NCI-H146 treated with DMSO at 0.1 percent for 48 hours (cell line): ENCODE results near the gene THRA.

Source experiments
- DNase-seq: peaks from one replicate; lab custom pipeline; 2025; ENCODE audit not compliant: unreplicated experiment; lab: John Stamatoyannopoulos, UW

The THRA gene

DNA sequence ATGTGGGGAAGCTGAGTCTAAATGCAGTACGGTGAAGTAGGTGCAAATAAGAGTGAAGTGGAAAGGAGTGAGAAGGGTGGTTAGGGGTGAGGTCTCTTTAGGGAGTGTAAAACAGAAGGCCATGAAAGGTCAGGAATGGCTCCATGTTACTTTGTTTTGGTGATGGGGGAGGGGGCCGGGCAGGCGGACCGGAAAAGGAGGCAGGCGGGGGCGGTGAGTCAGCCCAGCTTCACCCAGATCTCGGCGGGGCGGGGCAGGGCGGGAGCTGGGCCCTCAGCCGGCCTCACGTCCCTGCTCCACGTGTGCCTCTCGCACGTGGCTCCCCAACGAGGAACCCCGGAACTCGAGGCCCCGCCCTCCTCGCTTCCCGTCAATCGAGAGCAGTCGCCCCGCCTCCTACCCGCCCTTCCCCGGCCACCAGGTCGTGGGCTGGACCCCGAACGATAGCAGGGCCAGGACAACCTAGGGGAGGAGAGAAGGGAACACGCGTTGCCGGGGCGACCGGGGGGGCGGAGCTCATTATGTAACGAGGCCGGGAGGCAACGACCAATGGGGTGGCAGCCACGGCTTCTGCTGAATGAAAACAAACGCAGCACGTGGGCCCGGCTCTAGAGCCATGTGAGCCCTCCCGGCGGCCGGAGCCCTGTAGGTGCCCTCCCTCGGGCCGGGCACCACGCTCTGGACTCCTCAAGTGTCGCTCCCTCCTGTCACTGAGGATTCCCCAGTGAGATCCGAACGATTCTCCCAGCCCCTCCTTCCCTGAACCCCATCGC is 36.3 kb downstream of the THRA start:
- peak; percentile 81 for DNase-seq

DNA sequence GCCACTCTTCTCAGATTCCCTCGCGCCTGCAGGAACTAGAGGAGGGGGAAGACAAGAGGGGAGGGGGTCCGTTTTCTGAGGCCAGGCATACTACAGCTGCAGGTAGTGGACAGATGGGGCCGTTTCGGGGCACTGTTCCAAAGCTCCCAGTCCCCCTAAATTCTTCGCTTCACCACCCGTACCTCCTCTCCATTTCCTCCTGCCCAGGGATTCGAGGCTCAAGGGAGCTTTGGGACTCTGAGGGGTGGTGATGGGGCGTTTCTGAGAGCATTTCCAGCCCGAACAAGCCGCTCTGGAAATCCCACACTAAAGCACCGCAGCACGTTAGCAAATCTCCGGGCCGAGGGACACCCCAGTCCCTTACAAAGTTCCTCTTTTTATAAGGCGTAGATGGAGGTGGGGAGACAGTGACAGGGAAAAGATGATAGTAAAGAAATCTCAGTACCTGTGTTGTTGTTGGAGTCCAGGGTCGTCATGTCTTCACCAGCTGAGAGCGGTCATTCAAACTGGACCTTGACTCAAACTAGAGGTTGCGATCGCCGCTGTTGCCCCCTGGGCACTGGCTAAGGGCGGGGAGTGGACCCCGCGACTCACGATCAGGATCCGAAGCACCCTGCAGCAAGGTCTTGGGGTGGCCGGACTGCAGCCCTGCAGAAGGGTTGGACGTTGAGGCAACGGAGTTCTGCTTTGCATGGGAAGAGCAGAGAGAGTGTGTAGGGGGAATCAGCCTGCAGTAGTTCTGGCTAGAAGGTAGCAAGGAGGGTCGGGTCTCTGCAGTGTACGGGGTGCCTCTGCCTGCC is 37.1 kb downstream of the THRA start:
- no peak for DNase-seq

DNA sequence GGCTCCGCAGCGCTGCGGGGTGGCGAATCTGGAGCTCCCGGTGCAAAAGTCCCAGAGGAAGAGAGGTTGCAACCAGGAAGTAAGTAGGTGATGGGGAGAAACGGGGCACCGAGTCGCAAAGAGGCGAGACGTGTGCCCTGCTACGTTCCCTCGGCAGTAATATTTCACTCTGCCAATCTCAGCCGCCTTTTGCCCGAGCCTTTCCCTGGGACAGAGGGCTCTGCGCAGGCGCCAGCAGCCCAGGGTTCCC is 37.6 kb downstream of the THRA start, which contains the start of gene NR1D1:
TSS of gene NR1D1 (minus strand) at position 171 of the 250 bp plus-strand sequence. CDS start 495 bp downstream, outside the sequence.
- no peak for DNase-seq

DNA sequence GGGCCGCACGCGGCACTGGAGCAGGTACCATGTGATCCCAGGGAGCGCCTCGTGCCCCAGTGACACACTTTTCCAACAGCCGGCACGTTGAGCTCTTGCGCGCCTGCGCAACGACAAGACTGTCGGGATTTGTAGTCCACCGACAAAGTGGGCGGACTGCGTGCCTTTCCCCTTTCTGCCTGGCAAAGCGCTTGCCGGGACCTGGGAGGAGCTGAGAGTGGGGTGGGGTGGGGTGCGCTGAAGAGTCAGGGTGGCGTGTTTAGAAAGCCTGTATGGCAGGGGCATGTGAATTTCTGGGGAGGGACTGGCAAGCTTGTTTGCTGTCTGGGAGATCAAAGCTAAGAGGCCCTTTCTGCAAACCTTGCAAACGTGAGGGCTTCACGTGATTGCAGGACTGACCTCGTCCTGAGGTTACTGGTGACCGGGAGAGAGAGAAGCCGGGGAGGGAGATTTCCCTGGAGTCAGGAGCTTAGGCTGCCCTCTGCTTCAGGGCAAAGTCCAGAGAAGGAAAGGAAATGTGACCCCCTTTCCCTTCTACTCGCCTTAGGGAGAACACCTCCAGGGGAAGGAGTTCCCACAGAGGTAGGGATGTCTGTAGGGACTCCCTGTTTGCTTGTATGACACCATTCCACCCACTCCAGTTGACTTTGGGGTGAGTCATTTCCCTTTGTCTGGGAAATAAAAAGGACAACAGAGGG is 38.1 kb downstream of the THRA start:
- DNase-seq, result peak; percentile 78

DNA sequence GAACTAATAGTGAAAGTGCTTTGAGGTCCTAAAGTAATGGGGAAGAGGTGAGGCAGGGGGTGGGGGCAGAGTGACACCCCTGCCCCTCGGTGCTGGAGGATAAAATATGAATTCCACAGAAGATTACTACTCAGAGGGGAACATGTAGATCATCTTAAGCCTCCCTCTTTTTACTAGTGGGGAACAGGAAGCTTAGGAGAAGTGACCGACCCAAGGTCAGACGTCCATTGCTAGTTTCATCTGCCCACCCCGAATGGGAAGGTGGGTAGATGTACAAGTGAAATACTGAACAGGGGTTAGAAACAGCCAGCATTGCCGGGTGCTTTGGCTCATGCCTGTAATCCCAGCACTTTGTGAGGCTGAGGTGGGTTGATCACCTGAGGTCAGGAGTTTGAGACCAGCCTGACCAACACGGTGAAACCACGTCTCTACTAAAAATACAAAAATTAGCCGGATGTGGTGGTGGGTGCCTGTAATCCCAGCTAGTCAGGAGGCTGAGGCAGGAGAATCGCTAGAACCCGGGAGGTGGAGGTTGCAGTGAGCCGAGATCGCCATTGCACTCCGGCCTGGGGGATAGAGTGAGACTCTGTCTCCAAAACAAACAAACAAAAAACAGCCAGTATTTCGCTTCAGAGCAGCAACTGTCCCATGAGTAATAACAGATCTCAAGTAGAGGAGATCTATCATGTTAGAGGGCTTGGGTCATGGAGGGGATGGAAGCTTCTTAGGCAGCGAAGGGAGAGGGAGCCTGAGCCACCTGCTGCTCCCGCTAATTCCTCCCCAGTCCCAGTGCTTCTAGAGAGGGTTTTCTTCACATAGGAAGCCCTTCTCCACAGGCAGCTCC is 38.8 kb downstream of the THRA start:
- no peak for DNase-seq

DNA sequence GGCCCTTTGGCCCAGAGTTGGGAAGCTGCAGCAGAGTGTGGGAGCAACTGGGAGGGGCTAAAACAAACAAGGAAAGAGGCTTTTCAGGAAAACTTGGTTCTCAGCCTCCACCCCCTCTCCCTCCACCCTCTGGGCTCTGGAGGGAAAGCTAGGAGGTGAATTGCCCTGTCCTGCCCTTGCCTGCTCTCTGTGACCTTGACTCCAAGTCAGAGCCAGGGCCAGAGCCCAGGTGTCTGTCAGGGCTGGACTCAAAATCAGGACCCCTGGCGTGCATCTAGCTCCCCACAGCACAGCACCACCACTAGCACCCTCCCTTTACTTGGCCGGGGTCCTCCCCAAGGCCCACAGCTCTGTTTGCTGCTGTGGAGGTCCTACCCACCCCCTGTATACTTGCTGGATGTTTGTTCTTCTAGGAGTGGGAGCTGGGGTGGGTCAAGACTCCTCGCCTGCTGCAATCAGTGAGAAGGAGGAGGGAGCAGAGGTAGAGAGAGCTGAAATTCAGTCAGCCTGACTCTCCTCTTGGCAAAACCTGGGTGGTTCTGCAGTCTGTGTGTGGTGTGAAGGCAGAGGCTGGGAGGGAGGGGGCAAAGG is 40.4 kb downstream of the THRA start:
- DNase-seq, result no peak

DNA sequence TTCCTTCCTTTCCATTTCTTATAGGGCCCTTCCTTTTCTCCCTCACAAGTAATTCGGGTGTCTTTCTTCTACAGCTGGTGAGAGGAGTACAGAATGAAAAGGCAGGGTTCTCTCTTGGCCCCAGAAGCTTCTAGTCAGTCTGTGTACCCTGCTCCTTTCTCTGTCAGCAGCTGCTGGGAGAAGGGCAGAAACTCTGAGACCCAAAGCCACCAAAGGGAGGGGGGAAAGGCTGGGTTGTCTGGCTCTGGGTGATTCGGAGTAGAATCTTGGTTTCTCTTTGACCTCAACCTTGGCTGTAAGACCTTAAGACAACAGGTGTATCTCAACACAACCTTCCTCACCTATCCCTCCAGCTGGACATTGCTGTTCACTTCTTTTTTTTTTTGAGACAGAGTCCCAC is 40.9 kb downstream of the THRA start:
- DNase-seq, result no peak

DNA sequence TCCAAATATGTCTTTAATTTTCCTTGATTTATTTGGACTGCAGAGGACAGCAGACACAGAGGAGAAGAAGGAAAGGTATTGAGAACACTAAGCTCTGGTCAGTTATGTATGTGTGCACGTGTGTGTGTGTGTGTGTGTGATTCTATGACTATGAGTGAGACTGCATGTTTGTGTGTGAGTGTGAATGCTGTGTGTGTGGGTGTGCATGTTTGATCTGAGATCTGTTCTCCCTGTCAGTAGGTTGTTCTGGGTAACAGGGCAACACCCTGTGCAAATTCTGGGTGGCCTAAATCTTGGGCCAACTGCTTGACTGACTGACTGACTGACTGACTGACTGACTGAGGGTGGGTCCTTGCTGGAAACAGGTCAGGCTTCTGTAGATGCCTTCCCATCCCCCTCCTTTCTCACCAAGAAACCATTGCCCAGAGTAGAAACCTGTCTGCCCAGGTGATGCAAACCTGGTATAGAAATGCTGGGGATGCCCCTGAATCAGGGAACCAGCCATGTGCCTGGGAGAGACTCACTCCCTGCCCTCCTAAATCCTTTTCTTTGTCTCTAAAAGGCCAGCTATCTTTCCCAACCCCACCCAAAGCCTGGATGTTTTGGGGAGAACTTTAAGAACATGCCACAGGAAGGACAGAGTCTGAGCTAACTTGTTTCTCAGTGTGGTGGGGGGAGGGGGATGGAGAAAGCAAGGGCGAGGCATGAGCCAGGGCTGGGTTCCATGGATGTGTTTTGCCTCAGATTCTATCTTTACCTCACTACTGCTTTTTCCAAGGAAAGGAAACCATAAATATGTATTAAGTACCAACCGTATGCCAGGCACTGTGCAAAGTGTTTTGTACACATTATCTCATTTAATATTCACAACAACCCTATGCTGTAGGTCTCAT is 42.1 kb downstream of the THRA start:
- DNase-seq, result no peak

DNA sequence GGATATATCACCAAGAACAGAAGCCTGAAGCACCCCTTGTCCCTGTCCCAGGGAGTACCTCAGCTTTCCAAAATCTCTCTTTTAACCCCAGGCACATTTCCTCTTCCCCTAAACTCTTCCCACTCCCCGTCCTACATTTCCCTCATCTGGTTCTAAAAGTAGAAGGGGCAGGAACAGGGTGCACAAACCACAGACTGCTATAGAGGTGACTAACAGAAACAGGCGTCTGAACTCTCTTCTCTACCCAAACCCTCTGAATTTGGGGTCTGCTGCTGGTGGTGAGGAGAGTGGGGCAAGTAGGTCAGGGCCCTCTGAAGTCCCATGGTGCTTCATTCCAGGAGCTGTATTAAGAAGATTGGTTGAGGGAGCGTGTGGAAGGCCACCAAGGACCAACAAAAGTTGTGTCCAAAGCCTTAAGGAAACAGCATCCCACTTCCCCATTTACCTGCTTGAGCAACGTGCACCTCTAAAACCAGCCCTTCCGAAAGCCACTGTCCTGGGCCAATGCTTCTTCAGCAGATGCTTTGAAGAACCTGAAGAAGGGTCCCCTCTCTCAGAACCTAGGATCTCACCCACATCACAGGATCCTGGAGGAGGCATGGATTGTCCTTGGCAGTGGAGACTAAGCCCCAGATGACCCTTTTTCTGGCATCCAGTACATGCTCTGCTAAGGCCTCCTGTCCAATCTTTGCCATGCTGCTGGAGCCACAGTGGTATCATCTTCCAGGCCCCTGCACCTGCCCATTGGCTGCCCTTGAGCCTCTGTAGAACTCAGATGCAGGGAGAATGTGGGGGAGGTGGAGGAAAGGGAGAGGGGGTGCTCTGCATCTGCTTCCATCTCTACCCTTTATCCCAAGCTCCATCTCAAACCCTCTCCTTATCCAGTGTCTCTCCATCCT is 43.3 kb downstream of the THRA start:
- no peak for DNase-seq

DNA sequence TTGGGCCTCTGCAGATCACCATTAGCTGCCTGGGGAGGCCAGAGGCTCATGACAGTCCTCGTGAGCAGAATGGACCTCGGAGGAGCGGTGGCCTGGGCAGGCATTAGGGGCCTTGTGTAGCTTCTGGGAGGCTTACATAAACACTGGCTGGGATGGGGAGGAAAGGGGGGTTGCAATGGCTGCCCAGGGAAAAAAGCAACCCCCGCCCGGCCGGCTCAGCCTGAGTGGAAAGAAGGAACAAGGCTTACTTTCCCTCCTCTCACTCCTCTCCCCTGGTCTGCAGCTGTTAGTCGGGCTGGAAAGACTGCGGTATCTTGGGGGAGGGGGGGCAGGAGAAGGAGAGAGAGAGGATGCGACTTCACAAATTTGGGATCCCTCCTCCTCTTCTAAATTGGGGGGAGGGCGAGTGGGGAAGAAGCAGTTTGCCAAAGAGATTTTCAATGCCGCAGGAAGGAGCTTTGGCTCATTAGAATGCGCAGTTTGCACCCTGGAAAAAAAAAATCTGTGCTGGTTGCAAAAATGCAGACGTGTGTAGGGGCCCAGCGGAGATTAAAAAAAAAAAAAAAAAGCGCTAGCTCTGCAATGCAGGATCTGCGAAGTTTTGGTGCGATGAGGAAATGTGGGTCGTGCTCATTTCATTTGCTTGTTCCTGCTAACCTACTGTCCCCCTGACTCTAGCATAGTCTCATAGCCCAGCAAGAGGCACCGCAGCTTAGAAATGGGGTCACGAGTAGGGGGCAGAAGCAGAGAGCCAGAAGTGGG is 44.2 kb downstream of the THRA start:
- DNase-seq, result no peak

DNA sequence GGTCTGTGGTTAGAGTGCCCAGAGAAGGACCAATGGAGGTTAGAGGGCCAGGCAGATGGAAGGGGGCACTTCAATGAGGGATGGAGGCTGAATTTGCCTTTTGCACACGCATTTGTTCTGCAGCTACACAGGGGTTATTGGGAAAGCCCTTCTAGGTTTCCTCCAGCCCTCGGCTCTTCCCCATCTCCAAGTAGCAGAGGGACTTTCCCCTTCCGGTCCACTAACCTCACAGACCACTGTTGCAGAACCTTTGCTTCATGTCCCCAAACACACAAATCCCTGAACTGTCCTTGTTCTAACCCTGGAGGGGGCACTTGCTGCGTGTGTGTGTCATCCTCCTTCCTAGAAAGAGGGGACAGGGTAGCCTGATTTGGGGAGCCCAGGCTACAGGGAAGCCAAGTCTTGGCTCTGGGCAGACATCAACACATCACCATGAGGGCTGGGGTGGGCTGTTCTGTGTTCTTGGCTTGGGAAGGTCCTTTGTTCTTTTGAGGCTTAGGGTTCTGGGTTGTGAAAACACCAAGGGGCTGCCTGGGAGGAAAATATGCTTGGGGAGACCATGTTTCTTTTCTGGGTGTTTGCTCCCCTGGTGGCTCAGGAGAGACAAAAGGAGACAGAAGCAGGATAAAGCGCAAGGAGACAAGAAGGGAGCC is 44.9 kb downstream of the THRA start:
- DNase-seq, result no peak

DNA sequence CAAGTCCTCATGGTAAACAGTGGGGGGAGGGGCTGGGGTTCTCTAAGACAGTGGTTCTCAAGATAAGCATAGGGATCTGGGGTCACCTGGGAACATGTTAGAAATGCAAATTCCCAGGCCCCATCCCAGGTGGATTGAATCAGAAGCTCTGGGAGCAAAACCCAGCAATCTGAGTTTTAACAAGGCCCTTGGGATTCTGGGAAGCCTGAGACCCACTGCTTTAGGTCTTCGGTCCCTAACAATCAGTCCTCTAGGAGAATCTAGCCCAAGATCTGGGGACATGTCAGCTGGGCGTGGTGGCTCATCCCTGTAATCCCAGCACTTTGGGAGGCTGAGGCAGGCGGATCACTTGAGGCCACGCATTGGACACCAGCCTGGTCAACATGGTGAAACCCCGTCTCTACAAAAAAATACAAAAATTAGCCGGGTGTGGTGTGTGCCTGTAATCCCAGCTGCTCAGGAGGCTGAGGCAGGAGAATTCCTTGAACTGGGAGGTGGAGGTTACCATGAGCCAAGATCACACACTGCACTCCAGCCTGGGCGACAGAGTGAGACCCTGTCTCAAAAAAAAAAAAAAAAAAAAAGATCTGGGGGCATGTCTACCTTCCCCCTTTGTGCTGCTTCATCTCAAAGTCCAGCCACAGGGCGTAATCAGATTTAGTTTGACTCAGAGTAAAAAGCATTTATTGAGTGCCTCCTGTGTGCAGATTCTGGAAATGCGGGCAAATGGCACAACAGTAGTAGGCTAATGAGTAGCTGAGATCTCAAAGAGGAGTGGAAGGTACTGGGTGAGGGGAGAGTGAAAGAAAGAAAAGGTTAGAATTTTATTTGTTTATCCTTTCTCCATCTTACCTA is 46.4 kb downstream of the THRA start:
- DNase-seq, result no peak

DNA sequence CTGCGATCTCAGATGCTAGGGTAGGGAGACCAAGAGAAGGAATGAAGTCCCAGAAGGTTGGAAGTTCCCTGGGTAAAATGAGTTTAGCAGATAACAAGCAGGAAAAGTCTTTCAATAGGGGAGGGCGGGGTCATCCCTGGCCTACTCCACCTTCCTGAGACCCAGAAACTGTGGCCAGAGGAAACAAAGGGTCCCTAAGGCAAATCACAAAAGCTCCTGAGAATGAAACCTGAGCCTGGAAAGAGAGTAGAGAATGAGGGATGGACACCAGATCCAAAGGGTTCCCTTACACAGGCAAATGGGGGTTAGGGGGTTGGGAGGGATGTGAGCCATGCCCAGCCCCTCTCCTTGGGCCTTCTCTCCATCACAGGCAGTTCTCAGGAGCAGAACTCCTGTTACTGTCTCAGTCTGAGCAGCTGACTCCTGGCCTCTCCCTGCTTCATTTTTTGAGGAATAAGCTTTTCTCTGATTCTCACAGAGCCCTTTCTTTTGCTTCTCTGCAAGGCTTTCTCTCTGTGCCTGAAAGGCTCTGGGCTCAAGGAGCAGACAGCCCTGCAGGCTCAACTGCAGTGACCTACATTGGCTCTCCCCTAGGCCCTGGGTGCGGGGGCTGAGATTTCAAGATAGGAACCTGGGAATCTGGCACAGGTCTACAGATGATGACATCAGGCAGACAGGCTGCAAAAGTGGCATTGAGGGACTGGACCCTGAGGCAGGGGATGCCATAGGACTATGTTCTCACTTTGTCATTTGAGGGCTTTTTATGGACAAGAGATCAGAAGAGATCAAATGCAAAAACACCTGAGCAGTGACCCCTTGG is 47.5 kb downstream of the THRA start:
- no peak for DNase-seq

DNA sequence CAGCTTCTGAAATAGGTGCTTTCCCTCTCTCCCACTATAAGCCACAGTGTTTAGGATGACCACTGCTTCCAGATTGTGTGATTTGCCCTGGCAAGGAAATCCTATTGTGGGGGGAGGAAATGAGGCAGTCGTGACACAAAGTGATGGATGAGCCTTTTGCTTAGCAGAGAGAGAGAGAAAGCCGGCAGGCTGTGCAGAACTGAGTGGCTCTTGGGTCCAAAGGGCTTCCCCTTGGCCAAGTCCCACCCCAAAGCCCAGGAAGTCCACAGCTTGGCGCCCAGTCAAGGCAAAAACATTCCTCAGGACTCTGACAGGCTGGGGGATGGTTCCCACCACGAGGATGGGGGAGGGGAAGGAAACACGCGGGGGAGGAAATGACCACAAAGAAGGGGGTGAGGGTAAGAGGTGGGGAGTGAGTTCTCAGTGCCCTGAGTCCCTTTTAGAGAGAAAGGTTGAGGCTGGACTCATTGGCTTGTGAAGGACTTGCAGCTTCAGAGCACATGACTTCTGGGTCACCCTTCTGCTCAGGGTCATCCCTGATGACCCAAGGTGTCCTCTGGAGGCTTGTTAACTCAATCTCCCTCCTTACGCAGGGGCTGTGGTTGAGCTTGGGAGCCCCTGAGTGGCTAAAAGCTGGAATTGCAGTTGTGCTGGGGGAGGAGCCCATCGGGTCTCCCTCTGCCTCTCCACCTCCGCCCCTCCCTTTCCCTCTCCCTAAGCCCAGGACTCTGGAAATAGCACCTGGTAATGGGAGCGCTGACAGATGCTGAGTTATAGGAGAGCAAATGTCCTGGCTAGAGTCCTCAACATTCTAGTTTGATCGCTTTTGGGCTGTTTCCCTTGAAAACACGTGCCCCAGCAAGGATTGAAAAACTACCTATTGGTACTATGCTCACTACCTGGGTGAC is 48.7 kb downstream of the THRA start:
- DNase-seq, result peak; percentile 83
